ENCODE results near the gene CSNK2A1. TPM values are rescaled to one million over a fixed set of nuclear protein-coding genes. Genes with fewer than 3 reads are reported as not detected.
"Not testable (repeated sequence)": the region's sequence is repeated elsewhere in the genome, so short reads cannot be mapped to it uniquely, and the experiment has no call there.

The CSNK2A1 gene
- total RNA-seq, 2 donors from 2014 or later, result 83.9 to 90.7 TPM

- no peak overlapping the region for H3K4me3 ChIP-seq
- H3K36me3 ChIP-seq, result no peaks in the 10 kb centered on the region
- no peak for TF ChIP-seq CTCF (IDR thresholded peaks at IDR 0.05)
- H3K9me3 ChIP-seq, result no peaks in the 10 kb centered on the region
- no peak for DNase-seq (ENCODE audit: low spot score)
- peaks cover 3 to 14% of the 10 kb centered on the region in 2 donors for H3K4me1 ChIP-seq (ENCODE audit: control insufficient read depth in 1 of 2, low read depth in 2 of 2)
- no peaks in the 10 kb centered on the region for H3K27me3 ChIP-seq (replicated peaks; ENCODE audit: insufficient read depth)
- no peak for ATAC-seq (ENCODE audit: insufficient number of reproducible peaks, low FRiP score, low read depth)
- H3K27ac ChIP-seq, result no peak overlapping the region
Observed at GRCh38 chr20:513429-513828, 30.2 kb downstream of the CSNK2A1 start.

DNA sequence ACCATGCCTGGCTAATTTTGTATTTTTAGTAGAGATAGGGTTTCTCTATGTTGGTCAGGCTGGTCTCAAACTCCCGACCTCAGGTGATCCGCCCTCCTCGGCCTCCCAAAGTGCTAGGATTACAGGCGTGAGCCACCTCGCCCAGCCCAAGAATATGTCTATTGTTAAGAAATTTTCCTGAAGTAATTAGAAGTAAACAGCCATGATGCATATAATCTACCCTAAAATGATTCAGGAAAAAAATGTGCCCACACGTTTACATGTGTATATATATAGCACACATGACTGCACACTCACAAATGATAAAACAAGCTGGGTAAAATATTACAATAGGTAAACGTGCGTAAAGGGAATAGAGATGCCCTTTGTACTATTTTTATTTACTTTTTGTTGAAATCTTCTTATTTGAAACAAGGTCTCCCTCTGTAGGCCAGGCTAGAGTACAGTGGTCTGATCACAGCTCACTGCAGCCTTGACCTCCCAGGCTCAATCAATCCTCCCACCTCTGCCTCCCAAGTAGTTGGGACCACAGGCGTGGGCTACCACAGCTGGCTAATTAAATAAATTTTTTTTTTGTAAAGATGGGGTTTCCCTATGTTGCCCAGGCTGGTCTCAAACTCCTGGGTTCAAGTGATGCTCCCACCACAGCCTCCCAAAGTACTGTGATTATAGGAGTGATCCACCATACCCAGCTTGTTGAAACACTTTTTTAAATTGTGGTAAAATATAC lies 33.1 kb downstream of the CSNK2A1 start:
- ATAC-seq (ENCODE audit: insufficient number of reproducible peaks, low FRiP score, low read depth); H3K27ac ChIP-seq; H3K4me1 ChIP-seq (ENCODE audit: control insufficient read depth in 1 of 2, low read depth in 2 of 2); H3K9me3 ChIP-seq; DNase-seq (ENCODE audit: low spot score); H3K4me3 ChIP-seq; H3K27me3 ChIP-seq (replicated peaks; ENCODE audit: insufficient read depth): not testable (repeated sequence)
- peaks cover 19% of the 10 kb centered on the region for H3K36me3 ChIP-seq

DNA sequence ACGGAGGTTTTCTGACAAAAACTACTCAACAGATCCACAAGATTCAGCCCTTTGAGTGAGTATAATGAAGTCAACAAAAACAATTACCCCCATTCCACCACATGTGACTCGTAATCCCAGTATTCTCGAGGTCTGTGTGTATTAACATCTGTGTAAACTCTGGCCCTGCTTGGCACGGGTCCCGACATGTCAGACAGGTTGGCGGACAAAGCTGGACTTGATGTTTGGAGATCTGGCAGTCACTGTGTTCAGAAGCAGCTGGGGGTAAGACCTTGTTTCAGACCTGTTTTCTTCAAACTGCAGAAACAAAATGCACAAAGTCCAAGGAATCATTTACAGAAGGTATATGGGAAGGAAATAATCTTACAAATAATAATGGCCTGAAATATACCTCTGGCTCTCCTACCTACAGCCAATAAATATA lies 35.2 kb downstream of the CSNK2A1 start:
- not testable (repeated sequence) for H3K27me3 ChIP-seq (replicated peaks; ENCODE audit: insufficient read depth); H3K27ac ChIP-seq; ATAC-seq (ENCODE audit: insufficient number of reproducible peaks, low FRiP score, low read depth); H3K4me1 ChIP-seq (ENCODE audit: control insufficient read depth in 1 of 2, low read depth in 2 of 2); H3K9me3 ChIP-seq; DNase-seq (ENCODE audit: low spot score); H3K4me3 ChIP-seq
- H3K36me3 ChIP-seq, result peaks cover 33% of the 10 kb centered on the region

- peaks cover 38% of the 10 kb centered on the region for H3K36me3 ChIP-seq
Observed at GRCh38 chr20:507761-508332, 35.7 kb downstream of the CSNK2A1 start.

GRCh38 chr20:507006-507758 lies 36.4 kb downstream of the CSNK2A1 start:
- no peak for TF ChIP-seq CTCF (IDR thresholded peaks at IDR 0.05)

More at GRCh38 chr20:507761-508332, 35.7 kb downstream of the CSNK2A1 start:
- no peaks in the 10 kb centered on the region for H3K27me3 ChIP-seq (replicated peaks; ENCODE audit: insufficient read depth)
- H3K9me3 ChIP-seq, result no peaks in the 10 kb centered on the region
- TF ChIP-seq CTCF (IDR thresholded peaks at IDR 0.05), result no peak
- no peak overlapping the region for H3K4me3 ChIP-seq
- no peak overlapping the region for H3K27ac ChIP-seq
- ATAC-seq (ENCODE audit: insufficient number of reproducible peaks, low FRiP score, low read depth), result no peak
- peaks cover 0 to 3% of the 10 kb centered on the region in 2 donors for H3K4me1 ChIP-seq (ENCODE audit: control insufficient read depth in 1 of 2, low read depth in 2 of 2)
- no peak for DNase-seq (ENCODE audit: low spot score)

GRCh38 chr20:504632-505075 lies 38.9 kb downstream of the CSNK2A1 start:
- no peak for DNase-seq (ENCODE audit: low spot score)
- Histone ChIP-seq H3K9me3 (no peaks in the 10 kb centered on the region), H3K27ac (no peak overlapping the region), H3K36me3 (peaks cover 48% of the 10 kb centered on the region), H3K27me3 (replicated peaks; ENCODE audit: insufficient read depth) (no peaks in the 10 kb centered on the region), H3K4me1 (ENCODE audit: control insufficient read depth in 1 of 2, low read depth in 2 of 2) (peaks cover 0 to 3% of the 10 kb centered on the region in 2 donors), H3K4me3 (no peak overlapping the region)
- TF ChIP-seq CTCF (IDR thresholded peaks at IDR 0.05), result no peak
- no peak for ATAC-seq (ENCODE audit: insufficient number of reproducible peaks, low FRiP score, low read depth)

More at GRCh38 chr20:507006-507758, 36.4 kb downstream of the CSNK2A1 start:
- DNase-seq (ENCODE audit: low spot score) (no peak), ATAC-seq (ENCODE audit: insufficient number of reproducible peaks, low FRiP score, low read depth) (no peak)
- Histone ChIP-seq H3K27ac (no peak overlapping the region), H3K9me3 (no peaks in the 10 kb centered on the region), H3K36me3 (peaks cover 42% of the 10 kb centered on the region), H3K27me3 (replicated peaks; ENCODE audit: insufficient read depth) (no peaks in the 10 kb centered on the region), H3K4me3 (no peak overlapping the region), H3K4me1 (ENCODE audit: control insufficient read depth in 1 of 2, low read depth in 2 of 2) (peaks cover 0 to 3% of the 10 kb centered on the region in 2 donors)

Measured in thoracic aorta (tissue), 2 donors.